Ureter (tissue), 1 donor: ENCODE results near the gene SCLT1. TPM values are rescaled to one million over a fixed set of nuclear protein-coding genes. Genes with fewer than 3 reads are reported as not detected.
A peak's percentile ranks its signal among the peaks of the same experiment; 100 is the strongest.
"Not testable (repeated sequence)": the region's sequence is repeated elsewhere in the genome, so short reads cannot be mapped to it uniquely, and the experiment has no call there.

Experiments
- DNase-seq: peaks from one replicate; pipeline ENCODE4 v3.0.0-alpha.2; 2020; ENCODE audit warnings: low spot score
- total RNA-seq: library from RNA; stranded (reverse); gene quantifications from one replicate; pipeline ENCODE4 v1.2.4, GENCODE V29; 2023
- donor health status: DM: yes; HTN: yes; CAD: no.

SCLT1 gene
- total RNA-seq = 21.7 TPM

DNA sequence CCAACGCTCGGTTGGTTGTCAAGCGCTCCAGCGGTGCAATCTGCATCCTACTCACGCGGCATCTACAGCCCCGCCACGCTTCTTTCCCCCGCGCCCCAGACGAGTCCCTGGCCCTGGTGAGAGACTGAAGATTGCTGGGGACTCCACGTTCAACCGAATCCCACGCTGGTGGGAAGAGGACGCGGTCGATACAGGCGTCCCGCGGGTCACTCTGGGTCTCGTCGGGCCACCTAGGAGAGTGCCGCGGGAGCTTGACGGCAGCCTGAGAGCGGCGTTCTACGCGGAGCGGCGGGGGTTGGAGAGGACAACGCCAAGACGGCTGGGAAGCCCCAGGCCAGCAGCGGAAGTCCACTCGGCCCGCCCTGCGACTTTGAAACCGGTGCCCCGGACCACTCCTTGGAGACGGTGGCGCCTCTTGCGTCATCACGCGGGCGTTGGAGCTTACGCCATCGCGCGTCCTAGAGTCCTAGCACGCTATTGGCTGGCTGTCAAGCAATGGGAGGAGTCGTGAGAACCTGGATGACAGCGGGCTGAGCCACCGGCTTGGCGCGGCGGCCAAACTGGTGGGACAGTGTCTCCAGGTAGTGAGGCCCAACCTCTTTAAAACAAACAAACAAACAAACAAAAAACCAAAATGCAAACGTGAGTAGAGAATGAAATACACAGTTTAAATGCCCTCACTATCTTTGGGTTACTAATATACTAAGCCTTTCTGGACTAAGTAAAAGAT lies at the start of gene SCLT1:
SCLT1 (minus strand) TSS at position 349 of the 730 bp plus-strand sequence. CDS start 436 bp downstream, outside the sequence.
- DNase-seq = peak; percentile 99

DNA sequence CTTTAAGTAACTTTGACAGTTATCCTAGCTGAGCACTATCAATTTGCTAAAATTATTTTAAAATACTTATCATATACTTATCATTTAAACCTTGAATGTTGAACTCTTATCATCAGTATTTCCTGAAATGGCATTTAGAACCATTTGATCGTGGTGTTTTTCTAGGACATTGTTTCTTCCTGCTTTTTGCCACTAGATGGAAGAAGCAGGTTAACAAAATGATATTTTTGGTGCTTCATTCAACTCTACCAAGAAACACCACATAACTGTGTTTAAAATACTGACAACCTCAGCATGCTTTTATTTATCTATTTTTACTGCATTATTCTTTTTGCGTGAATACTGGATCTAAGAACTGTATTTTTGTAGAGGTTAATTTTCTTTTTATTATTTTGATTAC lies 47.2 kb upstream of the SCLT1 start:
- DNase-seq = no peak

DNA sequence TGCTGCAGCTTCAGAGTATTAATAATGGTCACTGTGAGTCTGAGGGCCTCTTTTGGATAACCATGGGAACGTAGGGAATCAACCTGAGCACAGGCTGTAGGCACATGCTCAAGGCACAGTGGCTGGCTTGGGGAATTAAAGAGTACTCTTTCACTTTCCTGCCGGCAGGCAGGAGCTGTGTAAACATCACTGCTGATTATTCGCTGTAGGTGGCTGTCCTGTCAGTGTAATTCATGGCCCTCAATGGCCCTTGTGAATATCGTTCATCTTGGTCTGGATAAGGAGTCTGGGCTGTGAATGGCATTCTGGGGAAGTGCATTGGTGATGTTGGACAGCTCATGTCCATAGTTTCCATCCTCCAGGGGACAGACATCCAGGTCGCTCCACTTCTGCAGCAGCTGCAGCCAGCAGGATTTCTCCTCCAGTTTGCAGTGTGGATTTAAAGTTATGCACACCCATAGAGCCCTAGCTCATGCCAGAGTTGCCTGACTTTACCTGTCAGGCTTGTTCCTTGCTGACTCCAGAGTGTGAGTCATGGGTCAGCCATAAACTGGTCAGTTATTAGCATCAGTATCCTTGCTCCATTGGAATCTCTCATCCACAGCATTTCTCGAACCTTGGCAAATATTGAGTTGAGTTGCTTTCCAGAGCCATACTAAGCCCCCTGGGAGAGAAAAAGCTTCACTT lies 45.6 kb upstream of the SCLT1 start:
- no peak for DNase-seq

DNA sequence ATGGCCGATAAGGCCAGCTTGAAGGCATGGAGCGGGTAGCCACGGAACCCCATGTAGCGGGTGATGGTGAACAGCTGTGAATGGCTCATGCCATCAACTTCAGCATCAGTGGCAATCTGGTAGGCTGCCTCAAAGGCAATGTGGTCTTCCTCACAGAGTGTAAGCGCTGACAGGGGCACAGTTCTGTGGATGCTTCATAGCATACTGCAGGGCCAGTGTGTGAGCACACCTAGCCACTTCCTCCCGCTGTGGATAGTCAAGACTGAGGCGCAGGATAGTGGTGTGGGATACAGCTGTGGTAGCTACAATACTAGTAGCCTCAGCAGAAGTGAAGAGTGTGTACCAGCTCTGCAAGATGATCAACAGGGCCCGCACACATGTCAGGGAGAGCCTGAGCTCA lies 43.1 kb upstream of the SCLT1 start:
- no peak for DNase-seq

DNA sequence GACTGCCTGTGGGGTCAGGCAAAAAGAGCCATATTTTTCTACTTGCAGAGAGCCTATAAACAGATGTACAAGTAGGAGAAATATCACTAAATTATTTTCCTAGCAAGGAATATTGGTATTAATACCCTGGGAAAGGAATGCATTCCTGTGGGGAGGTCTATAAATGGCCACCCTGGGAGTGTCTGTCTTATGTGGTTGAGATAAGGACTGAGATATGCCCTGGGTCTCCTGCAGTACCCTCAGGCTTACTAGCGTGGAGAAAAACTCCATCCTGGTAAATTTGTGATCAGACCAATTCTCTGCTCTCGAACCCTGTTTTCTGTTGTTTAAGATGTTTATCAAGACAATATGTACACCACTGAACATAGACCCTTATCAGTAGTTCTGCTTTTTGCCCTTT lies 38.0 kb upstream of the SCLT1 start:
- no peak for DNase-seq

DNA sequence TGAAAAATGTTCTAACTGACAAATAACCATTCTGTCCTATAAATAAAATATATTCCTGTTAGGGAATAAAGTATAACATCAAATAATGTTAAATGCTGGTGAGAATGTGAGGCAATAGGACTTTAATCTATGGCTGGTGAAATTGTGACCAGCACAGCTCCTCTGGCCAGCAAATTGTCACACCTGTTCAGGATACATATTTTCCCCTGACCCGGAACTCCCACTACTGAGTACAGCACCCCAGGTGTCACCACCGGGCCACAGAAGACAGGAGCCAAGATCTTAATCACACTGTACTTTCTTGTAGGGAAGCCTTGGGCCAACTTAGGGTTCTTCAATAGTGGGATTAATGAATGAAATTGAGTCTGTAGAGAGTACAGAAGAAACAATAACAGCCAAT lies 35.8 kb upstream of the SCLT1 start:
- DNase-seq = no peak

DNA sequence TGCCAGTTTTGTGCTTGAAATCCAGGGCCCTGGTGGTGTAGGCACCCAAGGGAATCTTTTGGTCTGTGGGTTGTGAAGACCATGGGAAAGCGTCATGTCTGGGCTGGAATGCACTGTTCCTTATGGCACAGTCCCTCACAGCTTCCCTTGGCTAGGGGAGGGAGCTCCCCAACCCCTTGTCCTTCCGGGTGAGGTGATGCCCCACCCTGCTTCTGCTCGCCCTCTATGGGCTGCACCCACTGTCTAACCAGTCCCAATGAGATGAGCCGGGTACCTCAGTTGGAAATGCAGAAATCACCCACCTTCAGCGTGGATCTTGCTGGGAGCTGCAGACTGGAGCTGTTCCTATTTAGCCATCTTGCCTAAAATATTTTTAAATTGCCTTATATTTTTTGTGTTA lies 33.3 kb upstream of the SCLT1 start:
- DNase-seq = not testable (repeated sequence)

DNA sequence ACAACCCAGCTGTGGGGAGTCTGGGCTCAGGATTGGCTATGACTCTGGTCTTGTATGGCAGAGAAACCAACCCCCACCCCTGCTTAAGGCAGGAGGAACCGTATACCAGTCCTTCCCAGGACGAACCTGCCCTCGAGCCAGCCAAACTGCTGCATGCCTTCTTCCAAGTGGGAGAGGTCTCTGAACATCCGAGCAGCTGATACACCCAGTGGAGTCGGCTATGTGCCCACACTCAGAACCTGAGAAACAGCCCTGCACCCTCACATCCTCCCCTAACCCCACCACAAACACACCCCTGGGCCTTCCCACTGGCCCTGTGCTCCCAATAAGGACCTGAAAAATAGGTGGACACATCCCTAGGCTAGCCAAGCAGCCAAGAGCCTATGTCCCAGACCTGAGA lies 24.4 kb upstream of the SCLT1 start:
- no peak for DNase-seq

DNA sequence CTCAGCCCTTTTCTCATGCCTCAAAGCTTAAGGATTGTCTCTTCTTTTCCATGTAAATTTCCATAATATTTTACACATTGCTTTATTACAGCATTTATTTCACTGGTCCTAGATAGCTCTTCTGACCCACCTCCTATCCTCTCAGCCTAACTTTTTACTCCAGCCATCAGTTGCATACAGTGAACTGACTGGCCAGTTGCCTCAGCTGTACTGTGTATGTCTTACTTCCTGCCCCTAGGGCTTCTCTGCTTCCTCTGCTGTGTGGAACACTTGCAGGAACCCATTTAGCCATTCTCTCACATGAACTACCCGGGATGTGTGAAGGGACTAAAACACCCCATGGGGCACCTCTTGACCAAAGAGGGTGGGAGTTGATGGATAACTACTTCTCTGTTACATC lies 20.6 kb upstream of the SCLT1 start:
- DNase-seq = no peak

DNA sequence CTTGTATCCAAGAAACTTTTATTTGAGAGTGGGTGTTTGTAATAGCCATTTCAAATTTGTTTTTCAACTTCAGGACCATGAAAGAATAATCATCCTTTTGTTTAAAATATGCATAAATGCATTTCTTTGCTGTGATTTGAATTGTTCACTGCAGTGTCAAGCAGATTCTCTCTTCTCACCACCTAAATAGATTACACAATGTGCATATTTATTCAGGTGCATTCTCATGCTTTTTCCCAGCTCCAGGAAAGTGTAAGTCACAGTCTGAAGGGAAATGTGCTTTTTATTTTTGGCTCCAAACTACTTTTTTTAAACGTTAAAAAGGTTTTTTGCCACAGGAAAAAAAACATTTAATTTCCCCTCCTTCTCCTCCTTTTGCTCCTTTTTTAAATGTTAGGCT lies 20.1 kb upstream of the SCLT1 start:
- no peak for DNase-seq

DNA sequence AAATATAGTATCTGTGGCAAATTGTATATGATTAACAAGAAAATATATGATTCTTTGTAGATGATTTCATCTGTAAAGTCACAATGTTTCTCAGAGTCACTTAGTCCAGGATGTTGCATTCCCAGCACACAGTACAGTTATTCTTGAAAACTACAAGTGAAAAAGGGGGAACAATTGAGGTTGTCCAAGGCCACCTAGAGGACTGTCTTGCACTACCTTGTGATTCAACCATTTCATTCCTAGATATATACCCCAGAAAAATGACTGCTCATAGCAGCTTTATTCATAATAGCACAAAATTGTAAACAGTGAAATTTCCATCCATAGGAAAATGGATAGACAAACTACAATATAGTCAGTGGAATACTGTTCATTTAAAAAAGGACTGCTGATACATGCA lies 18.6 kb upstream of the SCLT1 start:
- no peak for DNase-seq

DNA sequence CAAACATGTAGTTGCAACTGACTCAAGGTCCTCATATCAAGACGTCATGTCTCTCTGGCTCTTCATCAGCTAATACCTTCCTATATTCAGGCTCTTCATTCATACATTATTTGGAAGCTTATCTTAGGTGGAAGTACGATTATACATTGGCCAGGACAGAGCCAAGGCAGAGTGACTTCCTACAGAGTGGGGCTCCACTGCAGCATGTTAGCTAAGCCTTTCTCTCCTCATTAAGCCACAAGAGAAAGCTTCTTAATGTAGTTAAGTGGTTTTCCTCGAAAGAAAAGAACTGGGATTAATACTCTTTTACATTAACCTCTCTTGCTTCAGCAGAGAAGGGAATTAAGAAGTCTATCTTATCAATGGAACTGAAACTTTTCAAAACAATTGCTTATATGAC lies 17.6 kb upstream of the SCLT1 start:
- DNase-seq = no peak

DNA sequence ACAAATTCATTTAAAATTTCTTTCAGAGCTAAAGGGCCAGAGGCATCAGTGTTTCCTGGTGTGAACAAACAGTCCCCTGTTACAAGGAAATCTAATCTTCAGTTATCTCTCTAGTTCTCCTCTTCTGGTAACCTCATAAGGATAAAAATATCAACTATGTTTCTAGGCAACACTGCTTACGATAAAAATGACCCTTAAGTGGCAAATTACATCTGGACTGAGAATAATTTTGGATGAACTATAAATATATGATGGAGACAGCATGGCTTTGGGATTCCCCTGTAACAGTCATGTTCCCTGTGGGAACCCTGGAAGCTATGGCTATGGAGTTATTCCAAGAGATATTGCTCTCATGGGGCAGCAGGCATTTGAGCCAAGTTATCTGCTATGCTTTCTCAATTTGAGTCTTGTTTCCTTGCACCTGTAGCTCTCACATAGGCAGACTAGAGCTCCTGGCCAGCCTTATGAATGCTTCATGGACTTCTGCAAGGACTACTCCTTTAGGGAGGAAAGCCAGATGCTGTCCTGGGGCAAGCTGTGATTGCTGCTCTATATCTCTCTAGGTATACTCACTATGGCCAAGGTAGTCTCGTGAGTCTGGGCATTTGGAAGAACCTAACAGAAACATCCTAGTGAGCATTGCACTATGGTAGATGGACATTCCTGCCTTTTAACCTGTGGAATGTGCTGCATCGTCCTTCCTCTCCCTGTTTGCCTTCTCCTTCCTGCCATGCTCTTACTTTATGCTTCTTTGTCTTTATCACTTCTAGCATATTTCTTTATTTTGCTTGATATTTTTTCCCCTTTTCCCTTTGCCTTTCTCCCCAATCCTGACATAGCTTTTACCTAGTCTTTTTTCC lies 16.9 kb upstream of the SCLT1 start:
- DNase-seq = no peak

DNA sequence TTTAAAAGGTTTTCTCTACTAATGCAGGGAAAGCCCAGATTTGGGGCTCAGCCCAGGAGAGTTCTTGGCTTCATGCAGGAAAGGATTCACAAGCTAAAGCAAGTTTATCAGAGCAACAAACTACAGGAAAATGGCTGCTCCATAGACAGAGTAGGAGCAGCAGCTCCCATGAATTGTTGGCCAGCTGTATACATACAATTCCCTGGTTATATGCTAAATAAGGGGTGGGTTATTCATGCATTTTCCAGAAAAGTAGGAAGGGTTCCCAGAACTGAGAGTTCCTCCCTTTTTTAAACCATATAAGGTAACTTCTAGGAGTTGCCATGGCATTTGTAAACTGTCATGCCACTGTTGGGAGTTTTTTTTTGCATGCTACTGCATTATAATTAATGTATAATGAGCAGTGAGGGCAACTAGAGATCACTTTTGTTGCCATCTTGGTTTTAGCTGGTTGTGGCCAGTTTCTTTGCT lies 5.2 kb upstream of the SCLT1 start:
- DNase-seq = no peak

DNA sequence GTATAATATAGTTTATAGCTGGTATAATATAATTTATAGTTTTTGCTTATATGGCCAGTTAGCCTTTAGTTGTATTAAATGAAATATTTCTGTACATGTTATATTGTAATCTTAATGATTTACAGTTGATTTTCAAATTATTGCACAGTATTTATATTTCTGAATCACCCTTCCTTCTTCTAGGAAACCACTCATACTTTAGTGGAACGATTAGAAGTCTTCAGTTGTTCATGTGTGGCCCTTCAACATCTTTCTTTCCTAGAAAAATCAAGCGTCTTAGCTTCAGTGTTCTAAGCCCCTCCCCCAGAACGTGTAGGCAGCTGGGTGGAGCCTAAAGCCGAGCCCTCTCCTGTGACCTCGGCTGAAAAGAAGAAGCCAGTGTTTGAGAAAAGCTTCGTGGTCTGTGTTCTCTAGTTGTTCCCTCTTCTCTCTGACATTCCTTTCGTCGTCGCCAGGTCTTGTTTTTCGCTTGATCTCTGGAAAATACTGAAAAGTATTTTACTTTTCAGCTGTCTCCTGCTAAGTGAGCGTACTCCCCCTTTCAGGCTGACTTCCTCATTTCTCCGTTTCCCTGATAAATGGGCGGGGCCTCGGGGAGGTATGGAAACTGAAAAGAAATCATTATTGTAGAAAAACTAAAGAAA lies 2.6 kb upstream of the SCLT1 start, which contains the start of gene C4orf33:
C4orf33 (plus strand) TSS at position 342 of the 644 bp plus-strand sequence. CDS start 6,459 bp downstream, outside the sequence.
- DNase-seq = peak; percentile 72

DNA sequence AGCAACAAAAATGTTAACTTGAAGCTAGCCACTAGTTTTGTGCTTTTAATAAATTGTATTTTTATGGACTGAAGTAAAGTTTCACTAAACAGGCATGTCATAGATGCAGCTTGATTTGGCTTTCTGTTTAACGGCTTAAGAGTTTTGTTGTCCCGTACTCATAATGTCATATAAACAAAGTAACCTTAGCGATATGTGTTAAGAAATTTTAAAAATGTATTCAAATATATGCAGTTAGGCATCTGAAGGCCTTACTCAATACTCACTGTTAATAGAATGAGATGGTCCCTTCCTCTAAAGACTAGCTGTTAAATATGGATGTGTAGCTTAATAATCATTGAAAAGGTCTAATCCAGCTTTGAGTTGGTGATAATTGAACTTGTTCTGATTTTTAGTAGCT lies 1.0 kb upstream of the SCLT1 start:
- no peak for DNase-seq

DNA sequence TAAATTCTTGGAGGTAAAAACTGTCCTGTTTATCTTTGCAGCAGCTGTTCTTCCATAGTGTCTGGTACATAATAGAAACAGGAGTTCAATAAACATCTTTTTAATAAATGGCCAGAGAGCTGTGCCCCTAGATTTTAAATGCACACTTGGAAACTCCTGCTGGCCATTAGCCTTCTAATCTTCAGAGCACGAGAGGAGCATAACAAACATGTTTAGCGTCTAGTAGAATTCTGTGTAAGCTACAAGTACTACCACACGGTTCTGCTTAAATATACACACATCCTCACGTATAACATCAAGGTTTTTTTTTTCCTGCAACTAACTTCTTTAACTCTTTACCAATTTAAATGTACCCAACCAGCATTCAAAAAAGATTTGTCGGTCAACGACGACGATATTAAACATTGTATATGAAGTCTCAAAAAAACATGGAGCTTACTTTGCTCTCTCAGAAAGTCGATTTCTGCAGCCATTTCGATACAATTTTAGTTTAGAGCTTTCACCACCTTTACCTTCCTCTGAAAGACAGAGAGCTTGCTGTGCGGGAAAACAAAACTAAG lies 628 bp downstream of the SCLT1 start:
- DNase-seq = no peak

DNA sequence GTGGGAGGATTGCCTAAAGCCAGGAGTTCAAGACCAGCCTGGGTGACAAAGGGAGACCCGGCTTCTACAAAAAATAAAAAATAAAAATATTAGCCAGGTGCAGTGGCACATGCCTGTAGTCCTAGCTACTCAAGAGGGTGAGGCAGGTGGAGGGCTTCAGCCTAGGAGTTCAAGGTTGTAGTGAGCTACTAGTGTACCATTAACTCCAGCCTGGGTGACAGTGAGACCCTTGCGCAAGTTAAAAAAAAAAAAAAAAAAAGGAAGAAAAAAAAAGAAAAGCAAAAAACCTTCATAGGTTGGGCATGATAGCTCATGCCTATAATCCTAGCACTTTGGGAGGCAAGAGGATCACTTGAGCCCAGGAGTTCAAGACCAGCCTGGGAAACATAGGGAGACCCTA lies 5.8 kb downstream of the SCLT1 start:
- DNase-seq = no peak

DNA sequence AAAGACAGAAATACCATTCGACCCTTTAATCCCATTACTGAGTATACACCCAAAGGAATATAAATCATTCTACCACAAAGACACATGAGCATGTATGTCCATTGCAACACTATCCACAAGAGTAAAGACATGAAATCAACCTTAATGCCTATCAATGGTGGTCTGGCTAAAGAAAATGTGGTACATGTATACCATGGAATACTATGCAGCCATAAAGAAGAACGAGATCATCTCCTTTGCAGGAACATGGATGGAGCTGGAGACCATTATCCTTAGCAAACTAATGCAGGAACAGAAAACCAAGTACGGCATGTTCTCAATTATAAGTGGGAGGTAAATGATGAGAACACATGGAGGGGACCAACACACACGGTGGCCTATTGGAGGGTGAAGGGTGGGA lies 7.9 kb downstream of the SCLT1 start:
- DNase-seq = no peak

DNA sequence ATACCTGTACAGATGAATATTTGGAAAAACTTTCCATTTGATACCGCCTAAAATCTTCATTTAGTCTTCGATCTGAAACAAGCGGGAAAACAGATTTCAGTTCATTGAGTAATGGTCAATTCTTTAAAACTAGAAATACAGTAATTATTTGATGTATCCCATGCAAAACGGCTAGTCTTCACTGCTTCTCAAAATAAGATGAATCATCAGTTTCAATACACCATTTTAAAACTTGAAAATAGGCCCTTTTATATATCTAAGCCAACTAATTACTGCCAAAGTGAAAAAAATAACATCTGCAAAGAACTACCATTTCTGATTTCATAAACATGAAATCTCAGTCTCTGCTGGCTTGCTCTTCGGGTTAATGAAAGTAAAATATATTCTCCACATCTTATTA lies 11.0 kb downstream of the SCLT1 start:
- no peak for DNase-seq

DNA sequence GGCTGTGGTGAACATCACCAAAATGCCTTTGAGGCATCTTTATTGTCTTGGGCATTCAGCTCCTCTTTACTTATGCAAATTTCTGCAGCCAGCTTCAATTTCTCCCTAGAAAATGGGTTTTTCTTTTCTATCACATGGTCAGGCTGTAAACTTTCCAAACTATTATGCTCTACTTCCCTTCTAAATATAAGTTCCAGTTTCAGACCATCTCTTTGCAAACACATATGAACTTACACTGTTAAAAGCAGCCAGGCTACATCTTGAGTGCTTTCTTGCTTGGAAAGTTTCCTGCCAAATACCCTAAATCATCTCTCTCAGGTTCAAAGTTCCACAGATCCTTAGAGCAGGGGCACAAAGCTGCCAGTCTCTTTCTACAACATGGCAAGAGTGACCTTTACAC lies 13.2 kb downstream of the SCLT1 start:
- no peak for DNase-seq

DNA sequence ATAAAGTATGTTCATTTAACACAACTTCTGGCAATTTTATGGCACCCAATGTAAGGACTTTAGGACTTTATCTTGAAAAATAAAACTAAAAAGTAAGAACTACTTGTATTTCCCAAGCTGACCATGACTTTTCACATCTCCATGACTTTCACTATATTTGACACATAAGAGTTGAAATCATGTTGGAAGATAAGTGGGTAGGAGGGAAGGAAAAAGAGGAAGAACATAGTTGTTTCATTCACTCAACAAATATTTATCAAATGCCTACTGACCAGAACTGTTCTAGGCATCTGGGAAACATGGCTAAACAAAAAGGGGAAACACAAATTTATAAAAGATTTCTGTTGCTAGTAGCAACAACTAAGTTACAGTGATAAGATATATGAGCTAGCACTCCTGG lies 16.0 kb downstream of the SCLT1 start:
- no peak for DNase-seq
